ENCODE measurements around the gene COX6A2. TPM values are rescaled to one million over a fixed set of nuclear protein-coding genes. Genes with fewer than 3 reads are reported as not detected.
A peak's percentile ranks its signal among the peaks of the same experiment; 100 is the strongest.

Gene COX6A2
- total RNA-seq, 2 donors from 2014 or later, result not detected

GRCh38 chr16:31467151-31467773 is 39.1 kb upstream of the COX6A2 start:
- no peak overlapping the region for H3K4me3 Mint-ChIP-seq
- no peak for ATAC-seq (replicated peaks)
- peaks cover 20% of the 10 kb centered on the region for H3K36me3 Mint-ChIP-seq (ENCODE audit: low read depth)
- H3K27ac Mint-ChIP-seq, result no peak overlapping the region
- H3K27me3 Mint-ChIP-seq, result no peaks in the 10 kb centered on the region
- no peaks in the 10 kb centered on the region for H3K4me1 Mint-ChIP-seq
- H3K9me3 Mint-ChIP-seq, result no peaks in the 10 kb centered on the region

- peaks cover 20% of the 10 kb centered on the region for H3K36me3 Mint-ChIP-seq (ENCODE audit: low read depth)
- H3K4me1 Mint-ChIP-seq, result no peaks in the 10 kb centered on the region
- no peaks in the 10 kb centered on the region for H3K9me3 Mint-ChIP-seq
- no peak for ATAC-seq (replicated peaks)
- no peak overlapping the region for H3K4me3 Mint-ChIP-seq
- H3K27me3 Mint-ChIP-seq, result no peaks in the 10 kb centered on the region
- no peak overlapping the region for H3K27ac Mint-ChIP-seq
Observed at GRCh38 chr16:31466381-31466841, 38.3 kb upstream of the COX6A2 start.

GRCh38 chr16:31465788-31466370 is 37.7 kb upstream of the COX6A2 start:
- H3K27me3 Mint-ChIP-seq, result no peaks in the 10 kb centered on the region
- H3K27ac Mint-ChIP-seq, result no peak overlapping the region
- no peak for ATAC-seq (replicated peaks)
- H3K36me3 Mint-ChIP-seq (ENCODE audit: low read depth), result peaks cover 20% of the 10 kb centered on the region
- H3K4me3 Mint-ChIP-seq, result no peak overlapping the region
- H3K4me1 Mint-ChIP-seq, result peaks cover 5% of the 10 kb centered on the region
- no peaks in the 10 kb centered on the region for H3K9me3 Mint-ChIP-seq

GRCh38 chr16:31464781-31465260 is 36.7 kb upstream of the COX6A2 start:
- H3K4me3 Mint-ChIP-seq, result no peak overlapping the region
- no peaks in the 10 kb centered on the region for H3K9me3 Mint-ChIP-seq
- peaks cover 20% of the 10 kb centered on the region for H3K36me3 Mint-ChIP-seq (ENCODE audit: low read depth)
- H3K27me3 Mint-ChIP-seq, result no peaks in the 10 kb centered on the region
- H3K4me1 Mint-ChIP-seq, result peaks cover 10% of the 10 kb centered on the region
- ATAC-seq (replicated peaks), result no peak
- H3K27ac Mint-ChIP-seq, result no peak overlapping the region

GRCh38 chr16:31464348-31464769 is 36.2 kb upstream of the COX6A2 start:
- Mint-ChIP-seq H3K4me3 (no peak overlapping the region), H3K27me3 (no peaks in the 10 kb centered on the region), H3K9me3 (no peaks in the 10 kb centered on the region), H3K4me1 (peaks cover 10% of the 10 kb centered on the region), H3K27ac (no peak overlapping the region), H3K36me3 (ENCODE audit: low read depth) (peaks cover 22% of the 10 kb centered on the region)
- no peak for ATAC-seq (replicated peaks)

GRCh38 chr16:31461921-31462804 is 34.0 kb upstream of the COX6A2 start:
- no peak overlapping the region for H3K4me3 Mint-ChIP-seq
- peak overlapping the region; percentile 30 for H3K27ac Mint-ChIP-seq
- H3K36me3 Mint-ChIP-seq (ENCODE audit: low read depth), result peaks cover 41% of the 10 kb centered on the region
- H3K4me1 Mint-ChIP-seq, result peaks cover 10% of the 10 kb centered on the region
- no peak for ATAC-seq (replicated peaks)
- no peaks in the 10 kb centered on the region for H3K9me3 Mint-ChIP-seq
- H3K27me3 Mint-ChIP-seq, result no peaks in the 10 kb centered on the region

GRCh38 chr16:31461201-31461920 is 33.2 kb upstream of the COX6A2 start:
- H3K27ac Mint-ChIP-seq, result peak overlapping the region; percentile 77
- ATAC-seq (replicated peaks), result no peak
- H3K4me3 Mint-ChIP-seq, result peak overlapping the region; percentile 95
- no peaks in the 10 kb centered on the region for H3K9me3 Mint-ChIP-seq
- H3K27me3 Mint-ChIP-seq, result no peaks in the 10 kb centered on the region
- peaks cover 10% of the 10 kb centered on the region for H3K4me1 Mint-ChIP-seq
- H3K36me3 Mint-ChIP-seq (ENCODE audit: low read depth), result peaks cover 41% of the 10 kb centered on the region

GRCh38 chr16:31460582-31461002 is 32.4 kb upstream of the COX6A2 start:
- Mint-ChIP-seq H3K27me3 (no peaks in the 10 kb centered on the region), H3K4me3 (peak overlapping the region; percentile 95), H3K27ac (peak overlapping the region; percentile 96), H3K9me3 (no peaks in the 10 kb centered on the region), H3K4me1 (peaks cover 15% of the 10 kb centered on the region), H3K36me3 (ENCODE audit: low read depth) (peaks cover 45% of the 10 kb centered on the region)
- ATAC-seq (replicated peaks), result no peak

GRCh38 chr16:31459687-31460581 is 31.8 kb upstream of the COX6A2 start:
- ATAC-seq (replicated peaks), result peak; percentile 85
- H3K27me3 Mint-ChIP-seq, result no peaks in the 10 kb centered on the region

GRCh38 chr16:31458844-31459686 is 30.9 kb upstream of the COX6A2 start, which contains the start of gene ARMC5:
Gene ARMC5, plus strand, starts transcription at chr16:31459501. Its CDS starts 24 bp downstream, at chr16:31459525.
- Mint-ChIP-seq H3K4me1 (peaks cover 17% of the 10 kb centered on the region), H3K27me3 (no peaks in the 10 kb centered on the region), H3K27ac (peak within 1 kb of the TSS; percentile 96), H3K9me3 (no peaks in the 10 kb centered on the region), H3K36me3 (ENCODE audit: low read depth) (peaks cover 44% of the 10 kb centered on the region), H3K4me3 (peak within 1 kb of the TSS; percentile 95)
- peak; percentile 83 for ATAC-seq (replicated peaks)

More at GRCh38 chr16:31459687-31460581, 31.8 kb upstream of the COX6A2 start:
- Mint-ChIP-seq H3K27ac (peak overlapping the region; percentile 96), H3K36me3 (ENCODE audit: low read depth) (peaks cover 45% of the 10 kb centered on the region), H3K9me3 (no peaks in the 10 kb centered on the region), H3K4me3 (peak overlapping the region; percentile 95), H3K4me1 (peaks cover 17% of the 10 kb centered on the region)

GRCh38 chr16:31458073-31458843 is 30.1 kb upstream of the COX6A2 start:
- Mint-ChIP-seq H3K27ac (peak overlapping the region; percentile 96), H3K9me3 (no peaks in the 10 kb centered on the region), H3K36me3 (ENCODE audit: low read depth) (peaks cover 44% of the 10 kb centered on the region), H3K4me1 (peaks cover 22% of the 10 kb centered on the region), H3K4me3 (peak overlapping the region; percentile 95), H3K27me3 (no peaks in the 10 kb centered on the region)
- ATAC-seq (replicated peaks), result no peak

- Mint-ChIP-seq H3K27ac (peak overlapping the region; percentile 96), H3K4me3 (peak overlapping the region; percentile 95), H3K36me3 (ENCODE audit: low read depth) (peaks cover 36% of the 10 kb centered on the region), H3K27me3 (no peaks in the 10 kb centered on the region), H3K4me1 (peaks cover 23% of the 10 kb centered on the region), H3K9me3 (no peaks in the 10 kb centered on the region)
- no peak for ATAC-seq (replicated peaks)
Observed at GRCh38 chr16:31456988-31457360, 28.8 kb upstream of the COX6A2 start.

Data from activated T-helper 17 cell treated with anti-CD3 and anti-CD28 coated beads, Interleukin-2, amount 50 U/mL, for 72 hours (primary cell).